Effector memory CD8-positive, alpha-beta T cell (primary cell): ENCODE measurements around the gene C12orf54.
A peak's percentile ranks its signal among the peaks of the same experiment; 100 is the strongest.

Source experiments
- ATAC-seq: fragments of 150-1000 bp; cut with Tn5 transposase; replicated peaks from 2 replicates; pipeline ENCODE4 v1.10.0; 2021; ENCODE audit warnings: mild to moderate bottlenecking, moderate library complexity
- DNase-seq, 3 experiments: peaks; one replicate each; pipeline ENCODE4 v3.0.0; 2021
- H3K27ac Mint-ChIP-seq, 2 donors: one replicate each; pipeline ENCODE4 v1.8.0; 2022; ENCODE audit warnings: mild to moderate bottlenecking in 2 of 2, mixed read lengths in 2 of 2, moderate library complexity in 2 of 2
- H3K27me3 Mint-ChIP-seq, 2 donors: one replicate each; pipeline ENCODE4 v1.8.0; 2022; ENCODE audit warnings: mixed read lengths in 2 of 2
- H3K36me3 Mint-ChIP-seq: one replicate; pipeline ENCODE4 v1.8.0; 2022; ENCODE audit warnings: mild to moderate bottlenecking, moderate library complexity, mixed read lengths; ENCODE audit not compliant: insufficient read depth
- H3K4me1 Mint-ChIP-seq, 2 donors: one replicate each; pipeline ENCODE4 v1.8.0; 2022; ENCODE audit warnings: low read depth in 2 of 2, mixed read lengths in 2 of 2
- H3K4me3 Mint-ChIP-seq, 2 donors: one replicate each; pipeline ENCODE4 v1.8.0; 2022; ENCODE audit warnings: mild to moderate bottlenecking in 2 of 2, mixed read lengths in 2 of 2, moderate library complexity in 2 of 2
- H3K9me3 Mint-ChIP-seq, 2 donors: one replicate each; pipeline ENCODE4 v1.8.0; 2022; ENCODE audit warnings: mixed read lengths in 2 of 2

C12orf54 gene

GRCh38 chr12:48527891-48528670, 45.8 kb downstream of the C12orf54 start:
- Mint-ChIP-seq H3K36me3 (no peaks in the 10 kb centered on the region), H3K9me3 (no peaks in the 10 kb centered on the region), H3K27ac (no peak overlapping the region), H3K4me1 (no peaks in the 10 kb centered on the region), H3K27me3 (peaks cover 32 to 48% of the 10 kb centered on the region in 2 donors), H3K4me3 (no peak overlapping the region)
- ATAC-seq: no peak
- DNase-seq: no peak

GRCh38 chr12:48532601-48533000, 50.3 kb downstream of the C12orf54 start:
- DNase-seq: no peak
- no peaks in the 10 kb centered on the region for H3K9me3 Mint-ChIP-seq
- no peak overlapping the region for H3K4me3 Mint-ChIP-seq
- H3K27me3 Mint-ChIP-seq: peaks cover 0 to 22% of the 10 kb centered on the region in 2 donors
- no peak for ATAC-seq
- H3K4me1 Mint-ChIP-seq: no peaks in the 10 kb centered on the region
- no peak overlapping the region for H3K27ac Mint-ChIP-seq
- H3K36me3 Mint-ChIP-seq: no peaks in the 10 kb centered on the region

DNA sequence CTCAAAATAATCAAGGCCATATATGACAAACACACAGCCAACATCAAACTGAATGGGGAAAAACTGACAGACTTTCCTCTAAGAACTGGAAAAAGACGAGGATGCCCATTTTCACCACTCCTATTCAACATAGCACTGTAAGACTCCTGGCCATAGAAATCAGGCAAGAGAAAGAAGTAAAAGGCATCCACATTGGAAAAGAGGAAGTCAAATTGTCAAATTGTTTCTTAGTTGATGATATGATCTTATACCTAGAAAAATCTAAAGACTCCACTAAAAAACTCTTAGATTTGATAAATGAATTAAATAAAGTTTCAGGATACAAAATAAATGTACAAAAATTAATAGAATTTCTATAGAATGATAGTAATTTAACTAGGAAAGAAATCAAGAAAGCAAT, 54.3 kb downstream of the C12orf54 start:
- DNase-seq (no peak), ATAC-seq (no peak)
- Mint-ChIP-seq H3K9me3 (no peaks in the 10 kb centered on the region), H3K4me3 (no peak overlapping the region), H3K4me1 (no peaks in the 10 kb centered on the region), H3K27ac (no peak overlapping the region), H3K36me3 (no peaks in the 10 kb centered on the region), H3K27me3 (peaks cover 4 to 13% of the 10 kb centered on the region in 2 donors)

GRCh38 chr12:48542300-48542928, 60.1 kb downstream of the C12orf54 start:
- no peak for ATAC-seq
- peak in 2 of 3 experiments; percentile 14 to 18 for DNase-seq
- H3K9me3 Mint-ChIP-seq: no peaks in the 10 kb centered on the region
- no peak overlapping the region for H3K27ac Mint-ChIP-seq
- H3K27me3 Mint-ChIP-seq: peaks cover 19 to 32% of the 10 kb centered on the region in 2 donors
- H3K4me3 Mint-ChIP-seq: no peak overlapping the region
- H3K4me1 Mint-ChIP-seq: no peaks in the 10 kb centered on the region
- no peaks in the 10 kb centered on the region for H3K36me3 Mint-ChIP-seq

DNA sequence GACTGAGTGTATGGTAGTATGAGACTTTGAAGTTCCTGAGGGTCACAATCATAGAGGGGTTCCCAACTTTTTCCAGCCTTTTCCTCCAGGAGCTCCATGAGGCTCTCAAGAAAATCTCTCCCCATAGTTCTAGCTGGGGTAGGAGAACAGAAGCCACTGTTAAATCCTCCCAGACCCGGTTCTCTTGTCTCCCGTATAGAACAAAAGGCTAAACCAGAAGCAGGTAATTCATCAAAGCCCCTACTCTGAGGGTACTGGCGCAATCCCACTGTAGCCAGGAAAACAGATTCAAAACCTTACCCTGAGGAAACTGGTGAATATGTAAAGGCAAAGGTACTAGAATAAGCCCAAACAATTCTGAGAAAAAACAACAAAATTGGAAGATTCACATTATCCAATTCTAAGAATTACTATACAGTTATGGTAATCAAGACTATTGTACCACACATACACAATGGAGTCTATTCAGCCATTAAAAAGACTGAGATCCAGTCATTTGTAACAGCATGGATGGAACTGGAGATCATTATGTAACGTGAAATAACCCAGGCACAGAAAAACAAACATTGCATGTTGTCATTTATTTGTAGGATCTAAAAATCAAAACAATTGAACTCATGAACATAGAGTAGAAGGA, 63.7 kb downstream of the C12orf54 start:
- H3K4me1 Mint-ChIP-seq: no peaks in the 10 kb centered on the region
- no peak for DNase-seq
- H3K27ac Mint-ChIP-seq: no peak overlapping the region

More for the DNA sequence above, 63.7 kb downstream of the C12orf54 start:
- no peak for ATAC-seq
- Mint-ChIP-seq H3K36me3 (no peaks in the 10 kb centered on the region), H3K9me3 (no peaks in the 10 kb centered on the region), H3K4me3 (no peak overlapping the region), H3K27me3 (peaks cover 28 to 36% of the 10 kb centered on the region in 2 donors)
